ENCODE results near the gene FLNC.

The FLNC gene

GRCh38 chr7:128899392-128899791 is 69.2 kb downstream of the FLNC start:
- DNase-seq, result no peak

- no peak for DNase-seq
Measured at GRCh38 chr7:128900237-128900636, 70.0 kb downstream of the FLNC start.

GRCh38 chr7:128902761-128903585 is 72.8 kb downstream of the FLNC start:
- DNase-seq, result no peak

GRCh38 chr7:128903621-128904361 is 73.6 kb downstream of the FLNC start:
- DNase-seq, result no peak

- DNase-seq, result no peak
Measured at GRCh38 chr7:128904381-128905197, 74.4 kb downstream of the FLNC start.

GRCh38 chr7:128906001-128906765 is 76.0 kb downstream of the FLNC start:
- DNase-seq, result no peak

GRCh38 chr7:128906766-128907559 is 76.8 kb downstream of the FLNC start:
- no peak for DNase-seq
